Activated T-helper 17 cell treated with anti-CD3 and anti-CD28 coated beads, Interleukin-2, amount 50 U/mL, for 72 hours (primary cell): ENCODE measurements around the gene CORO7. TPM values are rescaled to one million over a fixed set of nuclear protein-coding genes. Genes with fewer than 3 reads are reported as not detected.
A peak's percentile ranks its signal among the peaks of the same experiment; 100 is the strongest.

Experiments used
- ATAC-seq: fragments of 150-1000 bp; cut with Tn5 transposase; replicated peaks from 2 replicates; pipeline ENCODE4 v1.10.0; 2021; ENCODE audit warnings: mild to moderate bottlenecking, moderate library complexity
- H3K27ac Mint-ChIP-seq: one replicate; pipeline ENCODE4 v1.8.0; 2022; ENCODE audit warnings: mixed read lengths
- H3K27me3 Mint-ChIP-seq: one replicate; pipeline ENCODE4 v1.8.0; 2022; ENCODE audit warnings: mixed read lengths
- H3K36me3 Mint-ChIP-seq: one replicate; pipeline ENCODE4 v1.8.0; 2022; ENCODE audit warnings: low read depth, mild to moderate bottlenecking, mixed read lengths
- H3K4me1 Mint-ChIP-seq: one replicate; pipeline ENCODE4 v1.8.0; 2022; ENCODE audit warnings: mixed read lengths
- H3K4me3 Mint-ChIP-seq: one replicate; pipeline ENCODE4 v1.8.0; 2022; ENCODE audit warnings: mild to moderate bottlenecking, mixed read lengths
- H3K9me3 Mint-ChIP-seq: one replicate; pipeline ENCODE4 v1.8.0; 2022; ENCODE audit warnings: mixed read lengths
- total RNA-seq, 2 donors: library from RNA; stranded (reverse); gene quantifications; one replicate each; pipeline ENCODE4 v1.2.3, GENCODE V29; 2022

Gene CORO7
- total RNA-seq, 2 donors from 2014 or later = 82.6 to 114 TPM

GRCh38 chr16:4320571-4321137 is 95.7 kb downstream of the CORO7 start:
- Mint-ChIP-seq H3K27me3 (no peaks in the 10 kb centered on the region), H3K4me3 (no peak overlapping the region), H3K27ac (no peak overlapping the region), H3K4me1 (no peaks in the 10 kb centered on the region), H3K9me3 (no peaks in the 10 kb centered on the region), H3K36me3 (no peaks in the 10 kb centered on the region)
- ATAC-seq = no peak

GRCh38 chr16:4319454-4320421 is 96.7 kb downstream of the CORO7 start:
- no peaks in the 10 kb centered on the region for H3K9me3 Mint-ChIP-seq
- ATAC-seq = peak; percentile 76
- no peak overlapping the region for H3K27ac Mint-ChIP-seq
- peaks cover 3% of the 10 kb centered on the region for H3K27me3 Mint-ChIP-seq
- H3K4me3 Mint-ChIP-seq = no peak overlapping the region
- H3K4me1 Mint-ChIP-seq = peaks cover 2% of the 10 kb centered on the region
- H3K36me3 Mint-ChIP-seq = peaks cover 4% of the 10 kb centered on the region

GRCh38 chr16:4318967-4319366 is 97.4 kb downstream of the CORO7 start:
- Mint-ChIP-seq H3K27ac (no peak overlapping the region), H3K9me3 (no peaks in the 10 kb centered on the region), H3K36me3 (peaks cover 10% of the 10 kb centered on the region), H3K27me3 (peaks cover 10% of the 10 kb centered on the region), H3K4me3 (no peak overlapping the region), H3K4me1 (peaks cover 9% of the 10 kb centered on the region)
- no peak for ATAC-seq

- Mint-ChIP-seq H3K4me3 (no peak overlapping the region), H3K36me3 (peaks cover 10% of the 10 kb centered on the region), H3K4me1 (peaks cover 10% of the 10 kb centered on the region), H3K27me3 (peaks cover 11% of the 10 kb centered on the region), H3K9me3 (no peaks in the 10 kb centered on the region), H3K27ac (no peak overlapping the region)
- ATAC-seq = no peak
These were observed 97.9 kb downstream of the CORO7 start for GRCh38 chr16:4318451-4318910.

- Mint-ChIP-seq H3K4me1 (peaks cover 10% of the 10 kb centered on the region), H3K27me3 (peaks cover 11% of the 10 kb centered on the region), H3K27ac (no peak overlapping the region), H3K9me3 (no peaks in the 10 kb centered on the region), H3K36me3 (peaks cover 10% of the 10 kb centered on the region), H3K4me3 (peak overlapping the region; percentile 20)
- ATAC-seq = no peak
These were observed 98.6 kb downstream of the CORO7 start for GRCh38 chr16:4317532-4318450.

GRCh38 chr16:4316864-4317531 is 99.4 kb downstream of the CORO7 start:
- no peak overlapping the region for H3K4me3 Mint-ChIP-seq
- ATAC-seq = no peak
- H3K27me3 Mint-ChIP-seq = peaks cover 11% of the 10 kb centered on the region
- peaks cover 10% of the 10 kb centered on the region for H3K36me3 Mint-ChIP-seq
- no peak overlapping the region for H3K27ac Mint-ChIP-seq
- peaks cover 10% of the 10 kb centered on the region for H3K4me1 Mint-ChIP-seq
- H3K9me3 Mint-ChIP-seq = no peaks in the 10 kb centered on the region

GRCh38 chr16:4316108-4316863 is 100.1 kb downstream of the CORO7 start:
- no peak for ATAC-seq
- Mint-ChIP-seq H3K4me3 (no peak overlapping the region), H3K27ac (no peak overlapping the region), H3K36me3 (peaks cover 10% of the 10 kb centered on the region), H3K9me3 (no peaks in the 10 kb centered on the region), H3K4me1 (peaks cover 10% of the 10 kb centered on the region), H3K27me3 (peaks cover 11% of the 10 kb centered on the region)

- Mint-ChIP-seq H3K27me3 (peaks cover 11% of the 10 kb centered on the region), H3K9me3 (no peaks in the 10 kb centered on the region), H3K27ac (peak within 1 kb of the TSS; percentile 58), H3K4me1 (peaks cover 10% of the 10 kb centered on the region), H3K4me3 (peak within 1 kb of the TSS; percentile 82), H3K36me3 (peaks cover 10% of the 10 kb centered on the region)
- ATAC-seq = peak; percentile 60
These were observed 100.9 kb downstream of the CORO7 start, which contains the start of gene GLIS2 for GRCh38 chr16:4315186-4316107. Gene GLIS2, plus strand, starts transcription at chr16:4316067. Its CDS starts 16,214 bp downstream, at chr16:4332281.

GRCh38 chr16:4314532-4315185 is 101.7 kb downstream of the CORO7 start:
- Mint-ChIP-seq H3K27ac (peak overlapping the region; percentile 58), H3K4me3 (peak overlapping the region; percentile 82), H3K36me3 (peaks cover 10% of the 10 kb centered on the region), H3K9me3 (no peaks in the 10 kb centered on the region), H3K4me1 (peaks cover 10% of the 10 kb centered on the region), H3K27me3 (peaks cover 11% of the 10 kb centered on the region)
- ATAC-seq = no peak

GRCh38 chr16:4313563-4314531 is 102.5 kb downstream of the CORO7 start:
- Mint-ChIP-seq H3K27me3 (peaks cover 11% of the 10 kb centered on the region), H3K4me3 (peak overlapping the region; percentile 82), H3K9me3 (no peaks in the 10 kb centered on the region), H3K36me3 (peaks cover 10% of the 10 kb centered on the region), H3K4me1 (peaks cover 15% of the 10 kb centered on the region), H3K27ac (peak overlapping the region; percentile 58)
- no peak for ATAC-seq

GRCh38 chr16:4309833-4310266 is 106.5 kb downstream of the CORO7 start:
- Mint-ChIP-seq H3K4me1 (peaks cover 26% of the 10 kb centered on the region), H3K27me3 (peaks cover 9% of the 10 kb centered on the region), H3K4me3 (no peak overlapping the region), H3K36me3 (peaks cover 25% of the 10 kb centered on the region), H3K9me3 (no peaks in the 10 kb centered on the region), H3K27ac (no peak overlapping the region)
- ATAC-seq = no peak
